ENCODE results near the gene NKD2.
"Not testable (repeated sequence)": the region's sequence is repeated elsewhere in the genome, so short reads cannot be mapped to it uniquely, and the experiment has no call there.

Gene NKD2

DNA sequence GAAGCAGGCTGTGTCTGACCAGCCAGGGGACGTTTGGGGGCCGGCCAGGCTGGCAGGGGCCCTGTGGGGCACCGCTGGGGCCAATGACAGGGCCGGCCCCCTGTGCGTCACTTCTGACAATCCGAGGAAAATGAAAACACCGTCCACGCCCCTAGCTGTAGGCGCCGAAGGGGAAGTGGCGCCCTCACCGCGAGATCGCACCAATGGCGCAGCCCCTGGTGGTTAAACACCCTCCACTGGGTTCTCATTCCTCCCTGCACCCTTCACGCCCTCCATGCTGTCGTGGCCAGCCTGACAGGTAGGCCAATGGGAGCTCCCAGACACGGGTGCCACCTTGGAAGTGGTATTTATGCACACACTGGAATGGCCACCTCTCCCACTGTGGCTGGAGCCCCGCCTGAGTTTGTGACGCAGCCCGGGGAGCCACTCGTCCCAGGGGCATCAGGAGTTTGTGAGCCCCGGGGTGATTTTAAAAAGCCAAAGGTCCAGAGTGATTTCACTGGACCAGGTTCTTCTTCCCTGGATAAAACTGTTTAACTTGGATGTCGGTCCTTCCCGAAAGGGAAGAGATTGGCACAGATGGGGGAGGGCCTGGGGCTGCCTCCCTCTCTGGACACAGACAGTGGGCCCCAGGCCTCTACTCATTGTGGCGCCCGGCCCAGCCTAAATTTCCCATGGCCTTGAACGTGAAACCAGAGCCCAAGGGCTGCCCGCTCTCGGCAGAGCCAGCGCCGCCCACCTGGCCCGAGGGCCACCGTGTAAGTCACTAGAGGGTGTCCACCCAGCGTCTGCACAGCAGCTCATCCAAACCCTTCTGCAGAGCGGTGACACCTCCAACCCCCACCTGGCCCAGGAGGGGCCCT is 49.7 kb downstream of the NKD2 start:
- no peak overlapping the region for H3K27ac ChIP-seq
- TF ChIP-seq ZFX (IDR thresholded peaks at IDR 0.05; ENCODE audit: borderline replicate concordance): no peak
- TF ChIP-seq, protein P1, sequence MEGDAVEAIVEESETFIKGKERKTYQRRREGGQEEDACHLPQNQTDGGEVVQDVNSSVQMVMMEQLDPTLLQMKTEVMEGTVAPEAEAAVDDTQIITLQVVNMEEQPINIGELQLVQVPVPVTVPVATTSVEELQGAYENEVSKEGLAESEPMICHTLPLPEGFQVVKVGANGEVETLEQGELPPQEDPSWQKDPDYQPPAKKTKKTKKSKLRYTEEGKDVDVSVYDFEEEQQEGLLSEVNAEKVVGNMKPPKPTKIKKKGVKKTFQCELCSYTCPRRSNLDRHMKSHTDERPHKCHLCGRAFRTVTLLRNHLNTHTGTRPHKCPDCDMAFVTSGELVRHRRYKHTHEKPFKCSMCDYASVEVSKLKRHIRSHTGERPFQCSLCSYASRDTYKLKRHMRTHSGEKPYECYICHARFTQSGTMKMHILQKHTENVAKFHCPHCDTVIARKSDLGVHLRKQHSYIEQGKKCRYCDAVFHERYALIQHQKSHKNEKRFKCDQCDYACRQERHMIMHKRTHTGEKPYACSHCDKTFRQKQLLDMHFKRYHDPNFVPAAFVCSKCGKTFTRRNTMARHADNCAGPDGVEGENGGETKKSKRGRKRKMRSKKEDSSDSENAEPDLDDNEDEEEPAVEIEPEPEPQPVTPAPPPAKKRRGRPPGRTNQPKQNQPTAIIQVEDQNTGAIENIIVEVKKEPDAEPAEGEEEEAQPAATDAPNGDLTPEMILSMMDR (IDR thresholded peaks at IDR 0.05): no peak

DNA sequence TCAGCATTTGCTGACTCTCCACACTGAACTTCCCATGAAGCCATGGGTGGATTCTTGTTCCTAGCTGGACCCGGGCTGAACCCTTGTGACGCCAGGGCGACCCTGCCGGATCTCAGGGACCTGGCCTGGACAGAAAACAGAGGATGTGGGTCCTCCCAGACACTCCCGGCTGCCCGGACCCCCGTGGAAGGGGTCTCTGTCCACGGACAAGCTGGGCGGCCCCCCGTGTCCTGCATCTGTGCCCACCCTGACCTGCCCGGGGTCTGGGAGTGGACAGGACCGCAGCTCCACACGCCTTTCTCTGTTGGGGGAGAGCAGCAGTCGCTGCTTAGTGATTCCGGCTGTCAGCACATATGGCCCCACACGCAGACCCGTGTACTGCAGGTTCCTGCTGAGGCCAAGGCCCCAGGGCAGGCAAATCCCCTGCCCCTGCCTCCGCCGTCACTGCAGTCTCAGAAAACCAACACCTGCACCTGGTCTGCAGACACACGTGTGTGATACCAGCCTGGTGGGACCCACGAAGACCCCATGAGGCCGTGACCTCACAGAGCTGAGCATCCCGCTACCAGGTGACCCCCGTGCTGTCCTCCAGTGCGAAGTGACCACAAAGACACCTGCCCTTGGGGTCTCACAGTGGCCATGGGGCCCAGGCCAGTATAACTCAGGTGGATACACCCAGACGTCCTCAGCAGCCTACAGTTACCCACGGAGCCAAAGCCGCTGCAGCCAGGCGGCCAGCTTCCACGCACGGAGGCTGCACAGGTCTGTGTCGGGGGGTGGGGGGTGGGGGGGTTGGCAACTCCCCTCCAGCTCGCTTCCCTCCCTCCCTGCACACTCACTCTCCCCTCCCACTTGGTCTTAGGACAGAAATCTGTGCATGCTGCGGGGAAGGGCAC is 50.6 kb downstream of the NKD2 start:
- H3K27ac ChIP-seq: no peak overlapping the region
- no peak for TF ChIP-seq ZFX (IDR thresholded peaks at IDR 0.05; ENCODE audit: borderline replicate concordance)
- TF ChIP-seq, protein P1 (IDR thresholded peaks at IDR 0.05): no peak

DNA sequence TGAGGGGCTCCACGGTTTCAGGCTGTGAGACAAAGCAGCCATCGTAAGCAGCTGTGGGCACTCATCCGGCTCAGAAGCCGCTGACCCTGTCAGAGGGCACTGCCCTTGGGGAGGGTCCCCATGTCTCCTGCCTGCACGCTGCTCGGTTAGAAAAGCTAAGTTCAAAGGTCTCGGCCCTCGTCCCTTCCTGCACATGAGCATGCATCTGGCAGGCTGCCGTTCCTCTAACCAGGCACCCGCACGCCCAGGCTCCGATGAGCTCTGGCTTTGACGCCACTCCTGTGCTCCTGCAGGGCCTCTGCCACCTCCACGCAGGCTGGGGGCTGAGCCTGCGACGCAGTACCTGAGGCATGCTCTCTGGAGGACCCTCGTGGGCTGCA is 51.3 kb downstream of the NKD2 start:
- TF ChIP-seq, protein P1 (IDR thresholded peaks at IDR 0.05): no peak
- TF ChIP-seq ZFX (IDR thresholded peaks at IDR 0.05; ENCODE audit: borderline replicate concordance): no peak
- no peak overlapping the region for H3K27ac ChIP-seq

DNA sequence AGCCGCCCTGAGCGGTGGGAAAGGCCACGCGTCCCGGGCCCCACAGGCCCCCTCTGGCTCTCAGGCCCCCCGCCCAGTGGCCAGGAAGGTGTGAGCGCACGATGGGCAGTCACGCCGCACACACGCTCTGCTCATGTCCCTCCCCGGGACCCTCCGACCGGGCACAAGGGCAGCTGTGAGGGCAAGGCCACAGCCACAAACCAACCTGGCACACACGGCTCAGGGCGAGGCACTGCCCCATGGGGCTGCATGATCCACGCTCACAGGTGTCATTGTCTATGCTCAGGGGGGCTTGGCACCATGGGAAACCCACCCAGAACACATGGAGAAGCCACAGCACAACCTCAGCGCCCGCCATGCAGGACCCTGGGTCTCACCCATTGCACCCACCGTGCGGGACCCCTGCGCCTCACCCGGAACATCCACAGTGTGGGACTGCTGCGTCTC is 52.0 kb downstream of the NKD2 start:
- H3K27ac ChIP-seq: no peak overlapping the region
- TF ChIP-seq, protein P1 (IDR thresholded peaks at IDR 0.05): no peak
- TF ChIP-seq ZFX (IDR thresholded peaks at IDR 0.05; ENCODE audit: borderline replicate concordance): no peak

DNA sequence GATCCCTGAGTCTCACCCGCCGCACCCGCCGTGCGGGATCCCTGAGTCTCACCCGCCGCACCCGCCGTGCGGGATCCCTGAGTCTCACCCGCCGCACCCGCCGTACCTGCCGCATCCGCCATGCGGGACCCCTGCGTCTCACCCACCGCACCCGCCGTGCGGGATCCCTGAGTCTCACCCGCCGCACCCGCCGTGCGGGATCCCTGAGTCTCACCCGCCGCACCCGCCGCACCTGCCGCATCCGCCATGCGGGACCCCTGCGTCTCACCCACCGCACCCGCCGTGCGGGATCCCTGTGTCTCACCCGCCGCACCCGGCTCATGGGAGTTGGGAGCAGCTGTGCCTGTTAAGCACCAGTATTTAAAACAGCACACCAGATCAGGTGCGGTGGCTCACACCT is 52.7 kb downstream of the NKD2 start:
- not testable (repeated sequence) for H3K27ac ChIP-seq

DNA sequence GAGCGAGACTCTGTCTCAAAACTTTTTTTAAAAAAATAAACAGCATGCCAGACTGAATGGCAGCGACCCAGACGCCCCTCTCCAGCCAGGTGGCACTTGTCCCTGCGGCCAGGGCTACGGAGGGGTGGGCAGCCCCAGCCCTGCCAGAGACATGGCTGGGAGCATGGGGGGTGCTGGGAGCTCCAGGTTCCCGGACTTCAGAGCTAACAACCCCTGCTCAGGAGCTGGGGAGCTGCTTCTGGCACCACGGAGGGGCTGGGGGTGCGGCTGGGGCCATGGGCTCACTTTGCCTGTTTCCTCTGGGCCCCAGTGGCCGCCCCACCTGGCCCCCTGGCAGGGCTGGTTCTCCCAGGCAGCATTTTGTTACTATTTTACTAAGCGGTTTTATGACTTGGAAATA is 53.3 kb downstream of the NKD2 start:
- TF ChIP-seq, protein P1 (IDR thresholded peaks at IDR 0.05): no peak
- no peak for TF ChIP-seq ZFX (IDR thresholded peaks at IDR 0.05; ENCODE audit: borderline replicate concordance)
- no peak overlapping the region for H3K27ac ChIP-seq

DNA sequence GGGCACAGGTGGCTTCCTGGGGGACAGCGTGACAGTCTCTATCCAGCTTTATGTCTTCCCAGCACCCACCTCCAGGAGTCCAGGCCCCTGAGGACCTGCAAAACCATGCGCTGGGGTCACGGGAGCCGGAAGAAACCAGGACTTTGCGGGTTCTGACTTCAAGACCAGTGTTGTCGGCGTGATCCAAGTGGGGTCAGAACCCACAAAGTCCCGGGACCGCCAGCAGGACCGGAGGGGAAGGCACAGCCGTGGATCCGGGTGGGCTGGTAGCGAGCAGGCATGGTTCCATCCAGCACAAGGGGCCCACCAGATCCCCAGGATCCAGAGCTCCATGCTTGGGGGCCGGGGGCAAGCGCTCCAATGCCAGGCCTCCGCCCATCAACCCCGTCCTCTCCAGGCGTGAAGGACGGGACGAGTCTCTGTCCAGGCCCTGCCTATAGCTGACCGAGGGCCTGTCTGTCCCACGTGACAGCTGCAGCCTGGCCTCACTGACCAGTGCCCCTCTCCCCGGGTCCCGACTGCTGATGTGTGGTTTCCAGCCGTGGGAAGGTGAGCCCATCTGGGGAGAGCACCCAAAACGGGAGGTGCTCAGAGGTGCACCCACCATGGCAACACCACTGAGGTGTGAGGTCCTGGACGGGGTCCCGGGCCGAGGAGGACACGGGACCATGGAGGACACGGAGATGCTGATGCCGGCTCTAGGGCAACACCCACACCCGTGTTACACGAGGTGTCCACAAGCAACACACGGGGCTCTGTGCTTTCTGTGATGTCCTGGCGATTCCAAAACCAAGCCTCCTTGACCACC is 54.4 kb downstream of the NKD2 start:
- no peak overlapping the region for H3K27ac ChIP-seq
- no peak for TF ChIP-seq ZFX (IDR thresholded peaks at IDR 0.05; ENCODE audit: borderline replicate concordance)
- TF ChIP-seq, protein P1 (IDR thresholded peaks at IDR 0.05): no peak
